H1 (cell line): ENCODE results near the gene MOCS1. TPM values are rescaled to one million over a fixed set of nuclear protein-coding genes. Genes with fewer than 3 reads are reported as not detected.

Experiments
- CTCF ChIA-PET: fragments of 300-600 bp; sonication (Branson Sonifier 250); formaldehyde crosslinking; loops from one replicate; lab custom pipeline; 2021; ENCODE audit not compliant: partially characterized antibody; lab: Charles Lee
- POLR2A ChIA-PET: fragments of 300-600 bp; sonication (Branson Sonifier 250); formaldehyde crosslinking; loops from one replicate; lab custom pipeline; 2021; ENCODE audit warnings: inconsistent platforms; ENCODE audit not compliant: partially characterized antibody; lab: Charles Lee
- DNase-seq, 2 experiments: peaks; one replicate each; pipeline versions ENCODE4 v3.0.0 to v3.0.0-alpha.2; 2010 to 2022; ENCODE audit warnings: low spot score in 2 of 2, low read depth in 1 of 2, mixed read lengths in 1 of 2
- FAIRE-seq: peaks from 2 replicates; lab custom pipeline; 2011; peaks lifted over from hg19 to GRCh38; lab: Jason Lieb, UNC
- H2AFZ ChIP-seq: 2 replicates; pipeline ENCODE4 v1.8.1; 2012; ENCODE audit warnings: low read length, inconsistent platforms
- H2AK5ac ChIP-seq: 2 replicates; pipeline ENCODE4 v1.6.1; 2013; ENCODE audit warnings: low read depth, low read length
- H2BK120ac ChIP-seq: replicated peaks from 2 replicates; pipeline ENCODE3; 2013; ENCODE audit warnings: low read depth, low read length, inconsistent platforms
- H2BK12ac ChIP-seq: 2 replicates; pipeline ENCODE4 v1.6.1; 2013; ENCODE audit warnings: low read depth, low read length
- H2BK15ac ChIP-seq: 2 replicates; pipeline ENCODE4 v1.6.1; 2013; ENCODE audit warnings: low read length
- H2BK20ac ChIP-seq: 2 replicates; pipeline ENCODE4 v1.6.1; 2013; ENCODE audit warnings: low read length
- H2BK5ac ChIP-seq: 2 replicates; pipeline ENCODE4 v1.6.1; 2013; ENCODE audit warnings: low read depth, low read length
- H3K14ac ChIP-seq: 2 replicates; pipeline ENCODE4 v1.6.1; 2013; ENCODE audit warnings: inconsistent platforms; ENCODE audit not compliant: insufficient read length
- H3K18ac ChIP-seq: 2 replicates; pipeline ENCODE4 v1.6.1; 2013; ENCODE audit warnings: low read length; ENCODE audit errors: extremely low read depth
- H3K23ac ChIP-seq: 2 replicates; pipeline ENCODE4 v1.6.1; 2013; ENCODE audit warnings: inconsistent platforms; ENCODE audit not compliant: insufficient read length
- H3K23me2 ChIP-seq: 2 replicates; pipeline ENCODE4 v1.6.1; 2013; ENCODE audit warnings: low read depth, low read length
- H3K27ac ChIP-seq: 2 replicates; pipeline ENCODE4 v1.6.1; 2011; ENCODE audit warnings: low read depth, low read length, inconsistent platforms
- H3K27me3 ChIP-seq, 4 experiments: replicated peaks in 1 of 4; 1 replicate in 1 of 4; 2 replicates in 3 of 4; pipeline versions ENCODE4 v1.6.1 to v1.8.1; 2011 to 2013; ENCODE audit warnings: low read length in 3 of 4, mild to moderate bottlenecking in 3 of 4, inconsistent platforms in 2 of 4, mixed read lengths in 2 of 4, moderate library complexity in 1 of 4; ENCODE audit not compliant: control insufficient read depth in 3 of 4, insufficient read depth in 3 of 4; ENCODE audit errors: extremely low read depth in 1 of 4
- H3K36me3 ChIP-seq, 4 experiments: 2 replicates each; pipeline versions ENCODE4 v1.6.1 to v1.8.1; 2011 to 2013; ENCODE audit warnings: mild to moderate bottlenecking in 4 of 4, low read length in 3 of 4, moderate library complexity in 2 of 4, control low read depth in 1 of 4, inconsistent platforms in 1 of 4; ENCODE audit not compliant: insufficient read depth in 4 of 4, control insufficient read depth in 2 of 4
- H3K4ac ChIP-seq: replicated peaks from 2 replicates; pipeline ENCODE3; 2013; ENCODE audit warnings: low read length, low read depth, mixed read lengths, inconsistent platforms; ENCODE audit not compliant: insufficient read length
- H3K4me1 ChIP-seq, 4 experiments: replicated peaks in 1 of 4; 1 replicate in 1 of 4; 2 replicates in 3 of 4; pipeline versions ENCODE4 v1.6.1 to v1.8.1; 2011 to 2013; ENCODE audit warnings: low read length in 3 of 4, inconsistent platforms in 2 of 4, mixed read lengths in 1 of 4; ENCODE audit not compliant: insufficient read depth in 4 of 4, control insufficient read depth in 3 of 4
- H3K4me2 ChIP-seq, 2 experiments: 2 replicates each; pipeline versions ENCODE4 v1.6.1 to v1.8.1; 2011 to 2013; ENCODE audit warnings: low read depth in 2 of 2, low read length in 2 of 2, control low read depth in 1 of 2, inconsistent platforms in 1 of 2, mild to moderate bottlenecking in 1 of 2; ENCODE audit not compliant: insufficient read depth in 1 of 2
- H3K4me3 ChIP-seq, 4 experiments: fragments of 200-600, 300-600 bp in 1 of 4; sonication (generic), shearing (Covaris generic), sonication (Bioruptor Twin) in 1 of 4; 2 replicates each; pipeline versions ENCODE4 v1.5.1 to v1.8.1; 2011 to 2016; ENCODE audit warnings: low read length in 4 of 4, low read depth in 3 of 4, control low read depth in 2 of 4, inconsistent platforms in 2 of 4, mild to moderate bottlenecking in 2 of 4, mixed read lengths in 1 of 4, moderate library complexity in 1 of 4; ENCODE audit not compliant: insufficient read depth in 2 of 4; ENCODE audit errors: extremely low read depth in 1 of 4
- H3K56ac ChIP-seq: replicated peaks from 2 replicates; pipeline ENCODE3; 2013; ENCODE audit warnings: low read depth, mild to moderate bottlenecking, mixed read lengths, low read length, inconsistent platforms; ENCODE audit not compliant: insufficient read length
- H3K79me1 ChIP-seq: 2 replicates; pipeline ENCODE4 v1.6.1; 2013; ENCODE audit warnings: low read depth, low read length, control low read depth
- H3K79me2 ChIP-seq, 2 experiments: 2 replicates each; pipeline versions ENCODE4 v1.6.1 to v1.8.1; 2012 to 2013; ENCODE audit warnings: low read length in 2 of 2, mild to moderate bottlenecking in 2 of 2, inconsistent platforms in 1 of 2; ENCODE audit not compliant: insufficient read depth in 2 of 2, control insufficient read depth in 1 of 2
- H3K9ac ChIP-seq, 4 experiments: replicated peaks in 1 of 4; 1 replicate in 1 of 4; 2 replicates in 3 of 4; pipeline versions ENCODE4 v1.6.1 to v1.8.1; 2011 to 2013; ENCODE audit warnings: low read depth in 3 of 4, low read length in 3 of 4, control low read depth in 2 of 4, mild to moderate bottlenecking in 2 of 4, moderate library complexity in 2 of 4, inconsistent platforms in 1 of 4; ENCODE audit errors: extremely low read depth in 1 of 4
- H3K9me3 ChIP-seq, 2 experiments: 2 replicates each; pipeline versions ENCODE4 v1.6.1 to v1.8.1; 2012 to 2013; ENCODE audit warnings: mild to moderate bottlenecking in 2 of 2, moderate library complexity in 2 of 2, control low read depth in 1 of 2, inconsistent platforms in 1 of 2, low read depth in 1 of 2, low read length in 1 of 2, mixed read lengths in 1 of 2; ENCODE audit not compliant: insufficient read depth in 2 of 2
- H4K20me1 ChIP-seq, 2 experiments: replicated peaks in 1 of 2; 2 replicates each; pipeline versions ENCODE3 to v1.8.1; 2011 to 2013; ENCODE audit warnings: inconsistent platforms in 2 of 2, low read length in 2 of 2, mild to moderate bottlenecking in 1 of 2; ENCODE audit not compliant: insufficient read depth in 2 of 2, control insufficient read depth in 1 of 2
- H4K5ac ChIP-seq: 2 replicates; pipeline ENCODE4 v1.6.1; 2013; ENCODE audit warnings: low read length, low read depth, mixed read lengths, inconsistent platforms; ENCODE audit not compliant: insufficient read length
- H4K8ac ChIP-seq: 2 replicates; pipeline ENCODE4 v1.8.0; 2013; ENCODE audit warnings: mild to moderate bottlenecking, moderate library complexity, low read length, inconsistent platforms; ENCODE audit not compliant: insufficient read depth; ENCODE audit errors: extremely low read depth
- H4K91ac ChIP-seq: replicated peaks from 2 replicates; pipeline ENCODE3; 2013; ENCODE audit warnings: low read length, mixed read lengths, inconsistent platforms; ENCODE audit not compliant: insufficient read length
- ATF2 ChIP-seq: IDR thresholded peaks from 2 replicates; pipeline ENCODE4 v1.6.1; 2012; ENCODE audit warnings: low read length, inconsistent platforms
- CBX5 ChIP-seq: fragments of 300-800, 300-1000 bp; sonication (generic); IDR thresholded peaks from 2 replicates; pipeline ENCODE4 v1.7.1; 2016; ENCODE audit warnings: antibody characterized with exemption, low read length, low read depth
- CEBPB ChIP-seq: IDR thresholded peaks from 2 replicates; pipeline ENCODE4 v1.6.1; 2012; ENCODE audit warnings: low read depth, low read length
- CHD1 ChIP-seq: IDR thresholded peaks from 2 replicates; pipeline ENCODE4 v1.6.1; 2012; ENCODE audit warnings: low read depth, low read length, improper control_type of control experiment
- CREB1 ChIP-seq: IDR thresholded peaks from 2 replicates; pipeline ENCODE4 v1.6.1; 2012; ENCODE audit warnings: inconsistent platforms
- HDAC2 ChIP-seq, 2 experiments: fragments of 300-600 bp in 1 of 2; sonication (generic) in 1 of 2; IDR thresholded peaks; 2 replicates each; pipeline ENCODE4 v1.6.1; 2011 to 2012; ENCODE audit warnings: low read depth in 2 of 2, low read length in 2 of 2, mild to moderate bottlenecking in 2 of 2, moderate library complexity in 2 of 2, borderline replicate concordance in 1 of 2, inconsistent platforms in 1 of 2
- HDAC6 ChIP-seq: IDR thresholded peaks from one replicate; pipeline ENCODE4 v1.7.1; 2012; ENCODE audit warnings: low read depth, mild to moderate bottlenecking, inconsistent platforms, low read length, moderate library complexity
- KDM5A ChIP-seq: fragments of 200-600 bp; IDR thresholded peaks from 2 replicates; pipeline ENCODE4 v1.7.1; 2012; ENCODE audit warnings: mild to moderate bottlenecking, low read length, inconsistent platforms, mixed read lengths
- POLR2AphosphoS5 ChIP-seq: IDR thresholded peaks from 2 replicates; pipeline ENCODE4 v1.6.1; 2011; ENCODE audit warnings: low read depth, low read length
- RXRA ChIP-seq: IDR thresholded peaks from 2 replicates; pipeline ENCODE4 v1.6.1; 2011; ENCODE audit warnings: low read depth, mild to moderate bottlenecking, low read length, moderate library complexity; ENCODE audit not compliant: insufficient read depth
- SAP30 ChIP-seq: fragments of 300-600 bp; sonication (generic); IDR thresholded peaks from 2 replicates; pipeline ENCODE4 v1.7.1; 2012; ENCODE audit warnings: low read length, moderate library complexity, mild to moderate bottlenecking, inconsistent platforms; ENCODE audit not compliant: insufficient read depth, insufficient replicate concordance
- SIRT6 ChIP-seq: IDR thresholded peaks from one replicate; pipeline ENCODE4 v1.7.1; 2012; ENCODE audit warnings: low read length, inconsistent platforms
- SUZ12 ChIP-seq: fragments of 200-600 bp; sonication (generic); IDR thresholded peaks from 2 replicates; pipeline ENCODE4 v1.6.1; 2012; ENCODE audit warnings: mild to moderate bottlenecking, inconsistent platforms, low read length, moderate library complexity, mixed read lengths
- WGBS, 2 experiments: shearing (Covaris generic) in 1 of 2; methylation state at CpG; one replicate each; pipeline versions ENCODE4 v1.1.6 to v1.1.7; 2013 to 2015; ENCODE audit warnings: low lambda C conversion rate in 2 of 2, mixed read lengths in 2 of 2, inconsistent platforms in 1 of 2, low coverage in 1 of 2, missing lambda C conversion rate in 1 of 2; ENCODE audit not compliant: insufficient replicate concordance in 2 of 2, insufficient coverage in 1 of 2, insufficient read length in 1 of 2; ENCODE audit errors: extremely low coverage in 1 of 2, missing lambda C conversion rate in 1 of 2; 5-methylcytosine and 5-hydroxymethylcytosine counted together
- polyA plus RNA-seq, 7 experiments: library from polyadenylated mRNA; depleted of rRNA in 3 of 7; stranded (reverse) in 5 of 7; unstranded in 2 of 7; fragments of >200 nt in 5 of 7; fragments of 200-250 nt in 2 of 7; gene quantifications; 1 replicate in 5 of 7; 2 replicates in 1 of 7; 4 replicates in 1 of 7; pipeline versions ENCODE4 v1.2.1 to v1.2.3, GENCODE V29; 2011 to 2013; ENCODE audit warnings: missing spikeins in 2 of 7, mixed read lengths in 2 of 7
- total RNA-seq: library from RNA; stranded (reverse); fragmentation: NEBNext Ultra II Directional; extraction: Animal tissue kit (Norgen Biotek cat#: 25700); gene quantifications from 2 replicates; pipeline ENCODE4 v1.2.1, GENCODE V29; 2021

Gene MOCS1
- total and polyA plus RNA-seq, 2 of the 8 experiments (the other 6 are each of a cell fraction or from before 2014, with no cell fraction given) = 13.4 to 19.7 TPM

DNA sequence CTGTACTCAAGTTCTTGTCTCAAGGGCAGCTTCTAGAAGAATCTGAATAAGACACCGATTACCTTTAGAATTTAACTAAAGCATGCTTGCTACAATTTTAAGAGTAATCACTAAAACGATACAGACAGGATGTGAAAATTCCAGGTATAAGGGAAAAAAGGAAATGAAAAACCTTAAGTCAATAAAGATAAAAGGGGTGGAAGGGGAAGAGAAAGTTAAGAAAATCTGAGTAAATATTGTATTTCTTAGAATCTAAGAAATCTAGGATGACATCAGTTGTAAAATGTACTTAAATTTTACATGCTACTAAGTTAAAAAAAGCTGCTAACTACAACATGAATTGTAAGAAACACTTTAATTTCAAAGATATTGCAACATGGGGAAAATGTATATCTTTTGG lies 30.3 kb upstream of the MOCS1 start:
- Histone ChIP-seq H3K4me2 (no peak overlapping the region), H4K20me1 (no peaks in the 10 kb centered on the region)

More for the DNA sequence above, 30.3 kb upstream of the MOCS1 start:
- Histone ChIP-seq H4K5ac (no peak overlapping the region), H3K79me1 (no peaks in the 10 kb centered on the region), H3K27ac (no peak overlapping the region), H2BK120ac (no peak overlapping the region), H3K9me3 (no peaks in the 10 kb centered on the region), H2BK20ac (no peak overlapping the region), H3K23me2 (no peaks in the 10 kb centered on the region), H3K18ac (no peak overlapping the region), H2BK15ac (no peak overlapping the region), H4K91ac (no peak overlapping the region), H2BK5ac (no peak overlapping the region), H4K8ac (no peak overlapping the region), H3K56ac (no peak overlapping the region), H2AFZ (no peak overlapping the region), H3K4me1 (no peaks in the 10 kb centered on the region), H2AK5ac (no peak overlapping the region), H3K79me2 (no peaks in the 10 kb centered on the region), H3K14ac (no peak overlapping the region), H3K36me3 (no peaks in the 10 kb centered on the region), H3K27me3 (no peaks in the 10 kb centered on the region), H3K4ac (no peak overlapping the region), H3K23ac (no peak overlapping the region), H3K9ac (no peak overlapping the region), H2BK12ac (no peak overlapping the region), H3K4me3 (no peak overlapping the region)
- CTCF ChIA-PET = interaction anchor here (0.9 kb wide), 1 partner anchor 18 kb away, joined by 3 read pairs; no protein-coding TSS in a partner anchor
- no peak for TF ChIP-seq SAP30
- no peak for TF ChIP-seq CBX5
- TF ChIP-seq HDAC2 (IDR thresholded peaks at IDR 0.05; ENCODE audit: borderline replicate concordance in 1 of 2, low read depth in 2 of 2, low read length in 2 of 2) = no peak
- no peak for TF ChIP-seq KDM5A
- TF ChIP-seq CREB1 = no peak
- TF ChIP-seq HDAC6 = no peak
- no peak for TF ChIP-seq SUZ12
- no peak for TF ChIP-seq ATF2
- no peak for TF ChIP-seq SIRT6
- no peak for TF ChIP-seq CHD1
- TF ChIP-seq POLR2AphosphoS5 = no peak
- TF ChIP-seq CEBPB = no peak
- TF ChIP-seq RXRA = no peak
- no peak for FAIRE-seq
- 94% methylated on average over 2 of the region's 2 CpGs; no CpG with 5 or more reads in 1 of the 2 experiments for WGBS, 2 experiments
- DNase-seq = no peak
- POLR2A ChIA-PET = no interaction called here
